ENCODE results near the gene ABCC8. TPM values are rescaled to one million over a fixed set of nuclear protein-coding genes. Genes with fewer than 3 reads are reported as not detected.

ABCC8 gene
- total and polyA plus RNA-seq, 2 experiments from 2014 or later, result 2.0 to 3.4 TPM

GRCh38 chr11:17350455-17351171 is 126.0 kb downstream of the ABCC8 start (continued):
- no peak for TF ChIP-seq ZNF462 (CRISPR knock-in tag; IDR thresholded peaks at IDR 0.05)

GRCh38 chr11:17347676-17348075 is 129.0 kb downstream of the ABCC8 start:
- H3K27ac ChIP-seq (ENCODE audit: low read depth), result no peak overlapping the region
- H3K4me1 Mint-ChIP-seq, result peaks cover 19% of the 10 kb centered on the region
- TF ChIP-seq ZNF331 (CRISPR knock-in tag; IDR thresholded peaks at IDR 0.05; ENCODE audit: low read depth) (no peak), CREB1 (CRISPR knock-in tag; IDR thresholded peaks at IDR 0.05; ENCODE audit: low read depth) (no peak), ZNF114 (CRISPR knock-in tag; IDR thresholded peaks at IDR 0.05) (no peak), REST (IDR thresholded peaks at IDR 0.05; ENCODE audit: unreplicated experiment) (no peak), JUNB (IDR thresholded peaks at IDR 0.05; ENCODE audit: unreplicated experiment) (no peak), EZH2phosphoT487 (IDR thresholded peaks at IDR 0.05; ENCODE audit: unreplicated experiment) (no peak), ETS1 (IDR thresholded peaks at IDR 0.05) (no peak), POLR2AphosphoS5 (IDR thresholded peaks at IDR 0.05; ENCODE audit: low read depth) (no peak), EZH2 (IDR thresholded peaks at IDR 0.05; ENCODE audit: low read depth, unreplicated experiment) (no peak), STAT1 (IDR thresholded peaks at IDR 0.05; ENCODE audit: unreplicated experiment) (no peak), CTCF (conservative IDR thresholded peaks at IDR 0.05; ENCODE audit: low read depth in 2 of 2) (no peak)

More at GRCh38 chr11:17347676-17348075, 129.0 kb downstream of the ABCC8 start:
- H3K27me3 Mint-ChIP-seq (ENCODE audit: insufficient read depth, low read depth, poor library complexity), result peaks cover 35% of the 10 kb centered on the region
- DNase-seq (ENCODE audit: low spot score) (no peak), ATAC-seq (no peak)
- H3K36me3 Mint-ChIP-seq (ENCODE audit: low read depth), result no peaks in the 10 kb centered on the region
- Histone ChIP-seq H3K4me1 (ENCODE audit: insufficient read depth) (peaks cover 15% of the 10 kb centered on the region), H2AFZ (no peak overlapping the region), H4K20me1 (replicated peaks; ENCODE audit: insufficient read depth) (0 out of 2 replicates have a peak, but pooled peaks cover 6% of the 10 kb centered on the region), H3K36me3 (ENCODE audit: insufficient read depth) (no peaks in the 10 kb centered on the region), H3K9me2 (ENCODE audit: insufficient read depth) (no peaks in the 10 kb centered on the region), H3K4me3 (no peak overlapping the region), H3K4me2 (no peak overlapping the region), H3F3A (replicated peaks; ENCODE audit: low read depth) (0 out of 2 replicates have a peak, but pooled peaks cover 2% of the 10 kb centered on the region), H3K79me2 (replicated peaks; ENCODE audit: insufficient read depth) (no peaks in the 10 kb centered on the region), H3K27me3 (ENCODE audit: insufficient read depth) (peaks cover 51% of the 10 kb centered on the region)
- no peaks in the 10 kb centered on the region; the same call in 2 of the 3 replicates for H3K9me3 Mint-ChIP-seq
- H3K4me3 Mint-ChIP-seq, result no peak overlapping the region
- H3K27ac Mint-ChIP-seq, result no peak overlapping the region
